Calu3 (cell line): Measurements from ENCODE around the gene ZNF57. TPM values are rescaled to one million over a fixed set of nuclear protein-coding genes. Genes with fewer than 3 reads are reported as not detected.

ENCODE experiments used
- BruUV-seq: library from RNA; stranded (reverse); fragments of 400-500 nt; replicated peaks from 2 replicates; lab custom pipeline; 2021; lab: Mats Ljungman, UMichigan
- CTCF ChIA-PET: fragments of 300-600 bp; sonication (Branson Sonifier 250); formaldehyde crosslinking; loops from one replicate; lab custom pipeline; 2022; ENCODE audit warnings: antibody characterized with exemption; lab: Charles Lee
- DNase-seq: peaks from one replicate; pipeline ENCODE4 v3.0.0; 2022
- H3K27ac Mint-ChIP-seq: one replicate; pipeline ENCODE4 v1.8.0; 2022; ENCODE audit warnings: mixed read lengths; ENCODE audit not compliant: unreplicated experiment
- H3K27me3 Mint-ChIP-seq: one replicate; pipeline ENCODE4 v1.8.0; 2022; ENCODE audit warnings: mixed read lengths; ENCODE audit not compliant: unreplicated experiment
- H3K36me3 Mint-ChIP-seq: one replicate; pipeline ENCODE4 v1.8.0; 2022; ENCODE audit warnings: mild to moderate bottlenecking, moderate library complexity, mixed read lengths; ENCODE audit not compliant: insufficient read depth, unreplicated experiment
- H3K4me1 Mint-ChIP-seq: one replicate; pipeline ENCODE4 v1.8.0; 2022; ENCODE audit warnings: mild to moderate bottlenecking, low read depth, mixed read lengths; ENCODE audit not compliant: unreplicated experiment
- H3K4me3 Mint-ChIP-seq: one replicate; pipeline ENCODE4 v1.8.0; 2022; ENCODE audit warnings: mild to moderate bottlenecking, low read depth, moderate library complexity, mixed read lengths; ENCODE audit not compliant: unreplicated experiment
- H3K9me3 Mint-ChIP-seq: one replicate; pipeline ENCODE4 v1.8.0; 2022; ENCODE audit warnings: low read depth, mixed read lengths; ENCODE audit not compliant: unreplicated experiment
- CTCF ChIP-seq: fragments of 200-600 bp; IDR thresholded peaks from one replicate; pipeline ENCODE4 v1.8.0; 2022; ENCODE audit warnings: antibody characterized with exemption; ENCODE audit not compliant: unreplicated experiment
- intact Hi-C: fragments of 100-400 bp; cut with micrococcal nuclease; formaldehyde crosslinking; loops from one replicate; pipeline ENCODE4 v1.10.0; 2022; ENCODE audit not compliant: unreplicated experiment
- total RNA-seq: library from RNA; stranded (reverse); gene quantifications from 2 replicates; pipeline ENCODE4 v1.2.3, GENCODE V29; 2022

ZNF57 gene
- total RNA-seq, 1 experiment from 2014 or later, result 6.0 TPM

GRCh38 chr19:2877398-2878331 is 23.1 kb upstream of the ZNF57 start:
- CTCF ChIA-PET, result no interaction called here
- no peaks in the 10 kb centered on the region for H3K9me3 Mint-ChIP-seq
- no peaks in the 10 kb centered on the region for H3K4me1 Mint-ChIP-seq
- DNase-seq, result no peak
- no peak overlapping the region for H3K27ac Mint-ChIP-seq
- H3K27me3 Mint-ChIP-seq, result no peaks in the 10 kb centered on the region
- no peaks in the 10 kb centered on the region for H3K36me3 Mint-ChIP-seq
- H3K4me3 Mint-ChIP-seq, result no peak overlapping the region
- intact Hi-C loops, result no loop called here
- no TSS peak for BruUV-seq
- no peak for TF ChIP-seq CTCF

- TF ChIP-seq CTCF, result no peak
- CTCF ChIA-PET, result no interaction called here
- DNase-seq, result no peak
- no peaks in the 10 kb centered on the region for H3K27me3 Mint-ChIP-seq
- BruUV-seq, result no TSS peak
- intact Hi-C loops, result no loop called here
- H3K4me3 Mint-ChIP-seq, result no peak overlapping the region
- H3K27ac Mint-ChIP-seq, result no peak overlapping the region
- peaks cover 10% of the 10 kb centered on the region for H3K4me1 Mint-ChIP-seq
- H3K36me3 Mint-ChIP-seq, result no peaks in the 10 kb centered on the region
- H3K9me3 Mint-ChIP-seq, result no peaks in the 10 kb centered on the region
Observed at GRCh38 chr19:2883686-2884439, 16.9 kb upstream of the ZNF57 start.

GRCh38 chr19:2885736-2886135 is 15.0 kb upstream of the ZNF57 start:
- no TSS peak for BruUV-seq
- TF ChIP-seq CTCF, result no peak
- Mint-ChIP-seq H3K27me3 (no peaks in the 10 kb centered on the region), H3K27ac (no peak overlapping the region), H3K4me3 (no peak overlapping the region), H3K4me1 (peaks cover 10% of the 10 kb centered on the region), H3K36me3 (no peaks in the 10 kb centered on the region), H3K9me3 (no peaks in the 10 kb centered on the region)
- DNase-seq, result no peak
- intact Hi-C loops, result no loop called here
- CTCF ChIA-PET, result no interaction called here

GRCh38 chr19:2887391-2887914 is 13.3 kb upstream of the ZNF57 start:
- no TSS peak for BruUV-seq
- H3K27me3 Mint-ChIP-seq, result no peaks in the 10 kb centered on the region
- no peak for TF ChIP-seq CTCF
- no peaks in the 10 kb centered on the region for H3K36me3 Mint-ChIP-seq
- H3K9me3 Mint-ChIP-seq, result no peaks in the 10 kb centered on the region
- DNase-seq, result peak; percentile 13
- intact Hi-C loops, result no loop called here
- CTCF ChIA-PET, result interaction anchor here (0.6 to 1.4 kb wide), 5 partner anchors 13 to 250 kb away, joined by 3 to 12 read pairs (median 4); partner anchors contain the start of genes SGTA and ZNF57
- H3K4me1 Mint-ChIP-seq, result peaks cover 10% of the 10 kb centered on the region
- no peak overlapping the region for H3K4me3 Mint-ChIP-seq
- no peak overlapping the region for H3K27ac Mint-ChIP-seq
